HepG2 (cell line): ENCODE measurements around the gene PRDM12.

ENCODE experiments used
- ELF1 ChIP-seq: sonication (generic); formaldehyde crosslinking; IDR thresholded peaks from 2 replicates; pipeline ENCODE4 v1.4.0; 2020; ENCODE audit warnings: missing genetic modification reagents
- ELF4 ChIP-seq: sonication (generic); formaldehyde crosslinking; IDR thresholded peaks from 2 replicates; pipeline ENCODE4 v1.5.0; 2020; ENCODE audit warnings: missing genetic modification reagents, mild to moderate bottlenecking, moderate library complexity, borderline replicate concordance
- HES4 ChIP-seq: sonication (generic); formaldehyde crosslinking; IDR thresholded peaks from 2 replicates; pipeline ENCODE4 v1.9.0; 2021; ENCODE audit warnings: mild to moderate bottlenecking, missing genetic modification reagents, borderline replicate concordance
- NKX3-1 ChIP-seq: sonication (generic); formaldehyde crosslinking; IDR thresholded peaks from 2 replicates; pipeline ENCODE4 v1.5.0; 2020; ENCODE audit warnings: missing genetic modification reagents
- POLR2G ChIP-seq: fragments of 200-400 bp; formaldehyde crosslinking; IDR thresholded peaks from 2 replicates; pipeline ENCODE4 v1.6.1; 2018; ENCODE audit warnings: mild to moderate bottlenecking, low read depth, low read length, moderate library complexity
- ZNF207 ChIP-seq: fragments of 450-650 bp; IDR thresholded peaks from 2 replicates; pipeline ENCODE4 v1.6.1; 2016; ENCODE audit warnings: antibody characterized with exemption, borderline replicate concordance
- ZNF546 ChIP-seq: sonication (generic); formaldehyde crosslinking; conservative IDR thresholded peaks from 2 replicates; pipeline ENCODE4 v1.8.1; 2023; ENCODE audit warnings: mild to moderate bottlenecking, missing genetic modification reagents
- ZUFSP ChIP-seq: sonication (generic); formaldehyde crosslinking; IDR thresholded peaks from 2 replicates; pipeline ENCODE4 v1.9.0; 2021; ENCODE audit warnings: missing genetic modification reagents, mild to moderate bottlenecking, borderline replicate concordance
- TF ChIP-seq, protein P1 (sequence below): sonication (generic); formaldehyde crosslinking; IDR thresholded peaks from 2 replicates; pipeline ENCODE4 v1.5.0; 2020; ENCODE audit warnings: mild to moderate bottlenecking, missing genetic modification reagents, borderline replicate concordance
- TF ChIP-seq, protein P2 (sequence below): sonication (generic); formaldehyde crosslinking; IDR thresholded peaks from 2 replicates; pipeline ENCODE4 v1.5.0; 2020; ENCODE audit warnings: mild to moderate bottlenecking, missing genetic modification reagents, moderate library complexity

- TF ChIP-seq NKX3-1 (CRISPR knock-in tag) = no peak
- TF ChIP-seq HES4 (CRISPR knock-in tag) = no peak
- TF ChIP-seq, protein P1, sequence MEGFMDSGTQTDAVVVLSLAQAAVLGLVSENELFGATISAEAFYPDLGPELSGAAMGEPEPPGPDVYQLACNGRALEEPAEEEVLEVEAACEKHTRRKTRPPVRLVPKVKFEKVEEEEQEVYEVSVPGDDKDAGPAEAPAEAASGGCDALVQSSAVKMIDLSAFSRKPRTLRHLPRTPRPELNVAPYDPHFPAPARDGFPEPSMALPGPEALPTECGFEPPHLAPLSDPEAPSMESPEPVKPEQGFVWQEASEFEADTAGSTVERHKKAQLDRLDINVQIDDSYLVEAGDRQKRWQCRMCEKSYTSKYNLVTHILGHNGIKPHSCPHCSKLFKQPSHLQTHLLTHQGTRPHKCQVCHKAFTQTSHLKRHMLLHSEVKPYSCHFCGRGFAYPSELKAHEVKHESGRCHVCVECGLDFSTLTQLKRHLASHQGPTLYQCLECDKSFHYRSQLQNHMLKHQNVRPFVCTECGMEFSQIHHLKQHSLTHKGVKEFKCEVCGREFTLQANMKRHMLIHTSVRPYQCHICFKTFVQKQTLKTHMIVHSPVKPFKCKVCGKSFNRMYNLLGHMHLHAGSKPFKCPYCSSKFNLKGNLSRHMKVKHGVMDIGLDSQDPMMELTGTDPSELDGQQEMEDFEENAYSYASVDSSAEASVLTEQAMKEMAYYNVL (CRISPR knock-in tag) = no peak
- no peak for TF ChIP-seq ELF1
- no peak for TF ChIP-seq POLR2G
- TF ChIP-seq, protein P2, sequence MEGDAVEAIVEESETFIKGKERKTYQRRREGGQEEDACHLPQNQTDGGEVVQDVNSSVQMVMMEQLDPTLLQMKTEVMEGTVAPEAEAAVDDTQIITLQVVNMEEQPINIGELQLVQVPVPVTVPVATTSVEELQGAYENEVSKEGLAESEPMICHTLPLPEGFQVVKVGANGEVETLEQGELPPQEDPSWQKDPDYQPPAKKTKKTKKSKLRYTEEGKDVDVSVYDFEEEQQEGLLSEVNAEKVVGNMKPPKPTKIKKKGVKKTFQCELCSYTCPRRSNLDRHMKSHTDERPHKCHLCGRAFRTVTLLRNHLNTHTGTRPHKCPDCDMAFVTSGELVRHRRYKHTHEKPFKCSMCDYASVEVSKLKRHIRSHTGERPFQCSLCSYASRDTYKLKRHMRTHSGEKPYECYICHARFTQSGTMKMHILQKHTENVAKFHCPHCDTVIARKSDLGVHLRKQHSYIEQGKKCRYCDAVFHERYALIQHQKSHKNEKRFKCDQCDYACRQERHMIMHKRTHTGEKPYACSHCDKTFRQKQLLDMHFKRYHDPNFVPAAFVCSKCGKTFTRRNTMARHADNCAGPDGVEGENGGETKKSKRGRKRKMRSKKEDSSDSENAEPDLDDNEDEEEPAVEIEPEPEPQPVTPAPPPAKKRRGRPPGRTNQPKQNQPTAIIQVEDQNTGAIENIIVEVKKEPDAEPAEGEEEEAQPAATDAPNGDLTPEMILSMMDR (CRISPR knock-in tag) = no peak
- no peak for TF ChIP-seq ZNF207
- no peak for TF ChIP-seq ZNF546 (CRISPR knock-in tag)
- TF ChIP-seq ELF4 (CRISPR knock-in tag) = no peak
- no peak for TF ChIP-seq ZUFSP
These were observed at the start of gene PRDM12 for GRCh38 chr9:130664251-130665028.
